HepG2 (cell line): ENCODE data around the gene USP34. TPM values are rescaled to one million over a fixed set of nuclear protein-coding genes. Genes with fewer than 3 reads are reported as not detected.

ENCODE experiments used
- ATAC-seq: fragments of 200-7000 bp; cut with Tn5 transposase; 3 replicates; pipeline ENCODE4 v1.9.1; 2020; ENCODE audit warnings: mild to moderate bottlenecking, moderate library complexity
- BruUV-seq: library from RNA; stranded (reverse); fragments of 400-500 nt; replicated peaks from 2 replicates; lab custom pipeline; 2021; lab: Mats Ljungman, UMichigan
- CTCF ChIA-PET: fragments of 300-600 bp; formaldehyde crosslinking; extraction: SDS; loops from one replicate; lab custom pipeline; 2021; ENCODE audit warnings: low total read pairs, inconsistent platforms, low intra/inter-chr PET ratio; lab: Yijun Ruan, JAX
- POLR2A ChIA-PET: fragments of 350-600 bp; sonication (Branson Sonifier 250); formaldehyde crosslinking; loops from one replicate; lab custom pipeline; 2020; ENCODE audit warnings: antibody characterized with exemption, inconsistent platforms; lab: Yijun Ruan, JAX
- DNase-seq: peaks from one replicate; pipeline ENCODE4 v3.0.0-alpha.2; 2015; ENCODE audit warnings: low spot score
- FAIRE-seq: peaks from 3 replicates; lab custom pipeline; 2011; peaks lifted over from hg19 to GRCh38; lab: Jason Lieb, UNC
- H2AFZ ChIP-seq: one replicate; pipeline ENCODE4 v1.6.1; 2011; ENCODE audit warnings: low read length, inconsistent platforms
- H3K27ac ChIP-seq: fragments of 300-600 bp; 3 replicates; pipeline ENCODE4 v1.8.0; 2011; ENCODE audit warnings: mixed run types, mild to moderate bottlenecking, mixed read lengths, low read length, inconsistent platforms; ENCODE audit not compliant: insufficient read depth; ENCODE audit errors: extremely low read length
- H3K27me3 ChIP-seq, 2 experiments: fragments of 200-600 bp in 1 of 2; 2 replicates in 1 of 2; 3 replicates in 1 of 2; pipeline versions ENCODE4 v1.6.0 to v1.8.0; 2011; ENCODE audit warnings: low read length in 2 of 2, mild to moderate bottlenecking in 2 of 2, moderate library complexity in 2 of 2, inconsistent platforms in 1 of 2; ENCODE audit not compliant: insufficient read depth in 2 of 2, control insufficient read depth in 1 of 2
- H3K36me3 ChIP-seq, 2 experiments: fragments of 200-600 bp in 1 of 2; replicated peaks in 1 of 2; 2 replicates in 1 of 2; 3 replicates in 1 of 2; pipeline versions ENCODE4 v1.5.1 to v1.8.0; 2011; ENCODE audit warnings: low read length in 2 of 2, inconsistent platforms in 1 of 2; ENCODE audit not compliant: insufficient read depth in 2 of 2, control insufficient read depth in 1 of 2
- H3K4me1 ChIP-seq: 2 replicates; pipeline ENCODE4 v1.5.1; 2012; ENCODE audit warnings: low read length, inconsistent platforms; ENCODE audit not compliant: insufficient read depth
- H3K4me2 ChIP-seq: 2 replicates; pipeline ENCODE4 v1.6.0; 2011; ENCODE audit warnings: low read depth, low read length, inconsistent platforms
- H3K4me3 ChIP-seq, 3 experiments: fragments of 200-600 bp in 1 of 3; sonication (generic), shearing (Covaris generic) in 1 of 3; replicated peaks in 1 of 3; 2 replicates each; pipeline ENCODE4 v1.5.1; 2011 to 2016; ENCODE audit warnings: low read length in 3 of 3, inconsistent platforms in 2 of 3, low read depth in 2 of 3, mild to moderate bottlenecking in 2 of 3, control low read depth in 1 of 3, mixed read lengths in 1 of 3; ENCODE audit not compliant: insufficient read depth in 1 of 3
- H3K79me2 ChIP-seq: one replicate; pipeline ENCODE4 v1.6.1; 2011; ENCODE audit warnings: low read length, inconsistent platforms; ENCODE audit not compliant: insufficient read depth
- H3K9ac ChIP-seq: 2 replicates; pipeline ENCODE4 v1.6.0; 2011; ENCODE audit warnings: mild to moderate bottlenecking, low read depth, low read length, inconsistent platforms; ENCODE audit not compliant: insufficient read depth
- H3K9me3 ChIP-seq: 2 replicates; pipeline ENCODE4 v1.5.1; 2012; ENCODE audit warnings: mild to moderate bottlenecking, low read length
- H4K20me1 ChIP-seq: 2 replicates; pipeline ENCODE4 v1.6.0; 2011; ENCODE audit warnings: inconsistent platforms, mild to moderate bottlenecking, low read length, moderate library complexity; ENCODE audit not compliant: insufficient read depth
- ZFP90 ChIP-seq: sonication (generic); formaldehyde crosslinking; IDR thresholded peaks from 2 replicates; pipeline ENCODE4 v1.8.0; 2022; ENCODE audit warnings: missing genetic modification reagents, mild to moderate bottlenecking, inconsistent platforms, borderline replicate concordance
- ZNF138 ChIP-seq: sonication (generic); formaldehyde crosslinking; IDR thresholded peaks from 2 replicates; pipeline ENCODE4 v1.5.0; 2020; ENCODE audit warnings: mild to moderate bottlenecking, low read depth, missing genetic modification reagents
- ZNF142 ChIP-seq: sonication (generic); formaldehyde crosslinking; IDR thresholded peaks from 2 replicates; pipeline ENCODE4 v1.4.0; 2020; ENCODE audit warnings: missing genetic modification reagents
- ZNF687 ChIP-seq: sonication (generic); formaldehyde crosslinking; IDR thresholded peaks from 2 replicates; pipeline ENCODE4 v1.5.1; 2020; ENCODE audit warnings: mild to moderate bottlenecking, missing genetic modification reagents, moderate library complexity
- ZNF703 ChIP-seq: sonication (generic); formaldehyde crosslinking; IDR thresholded peaks from 2 replicates; pipeline ENCODE4 v1.5.1; 2020; ENCODE audit warnings: missing genetic modification reagents, mild to moderate bottlenecking, moderate library complexity, borderline replicate concordance
- WGBS: methylation state at CpG from one replicate; pipeline ENCODE4 v1.1.6; 2017; ENCODE audit warnings: low lambda C conversion rate; 5-methylcytosine and 5-hydroxymethylcytosine counted together
- in situ Hi-C: cut with HindIII; loops from 2 replicates; pipeline ENCODE4 v1.10.0; 2017; ENCODE audit warnings: low pct_unique_long_range_greater_than_20kb; ENCODE audit not compliant: extremely low pct_ligation_motif_present
- intact Hi-C: fragments of 100-400 bp; cut with micrococcal nuclease; formaldehyde crosslinking; loops from one replicate; pipeline ENCODE4 v1.10.0; 2022; ENCODE audit not compliant: unreplicated experiment
- polyA plus RNA-seq, 8 experiments: library from polyadenylated mRNA; depleted of rRNA in 3 of 8; stranded (reverse) in 7 of 8; unstranded in 1 of 8; fragments of >200 nt; fragmentation: Illumina TruSeq in 4 of 8; extraction: Trizol in 4 of 8; gene quantifications; 2 replicates each; pipeline versions ENCODE4 v1.2.1 to v1.2.3, GENCODE V29; 2011 to 2016; ENCODE audit warnings: low read depth in 4 of 8, missing spikeins in 1 of 8, mixed read lengths in 1 of 8; ENCODE audit not compliant: insufficient read depth in 1 of 8
- total RNA-seq, 5 experiments: library from RNA; depleted of rRNA; stranded (reverse); fragments of >200 nt; fragmentation: Illumina TruSeq; extraction: Trizol; gene quantifications; 2 replicates each; pipeline ENCODE4 v1.2.3, GENCODE V29; 2016; ENCODE audit warnings: low read depth in 1 of 5

USP34 gene
- total and polyA plus RNA-seq, 2 of the 13 experiments (the other 11 are each of a cell fraction or from before 2014, with no cell fraction given) = 99.2 to 100 TPM

- no peak for TF ChIP-seq ZNF142 (CRISPR knock-in tag)
- TF ChIP-seq, all 625 proteins: peak for 0
These were observed 111.8 kb downstream of the USP34 start (continued) for GRCh38 chr2:61359058-61359457.

GRCh38 chr2:61357681-61358080, 113.2 kb downstream of the USP34 start:
- H4K20me1 ChIP-seq = 0 out of 2 replicates have a peak, but pooled peaks cover 5% of the 10 kb centered on the region
- H3K4me1 ChIP-seq = peaks cover 20% of the 10 kb centered on the region
- POLR2A ChIA-PET = no interaction called here
- H3K9ac ChIP-seq = no peak overlapping the region
- peaks cover 64% of the 10 kb centered on the region for H3K79me2 ChIP-seq
- H2AFZ ChIP-seq = no peak overlapping the region
- 94% methylated on average over 6 of the region's 6 CpGs for WGBS
- H3K27me3 ChIP-seq = no peaks in the 10 kb centered on the region
- H3K36me3 ChIP-seq = peaks cover 7 to 22% of the 10 kb centered on the region in 2 experiments; a peak in 3 of 5 replicates
- intact Hi-C loops = no loop called here
- DNase-seq (no peak), FAIRE-seq (no peak), ATAC-seq (no peak; the same call in 2 of the 3 replicates)
- H3K4me3 ChIP-seq = no peak overlapping the region
- no peak overlapping the region for H3K27ac ChIP-seq
- CTCF ChIA-PET = no interaction called here
- BruUV-seq = no TSS peak
- in situ Hi-C loops = no loop called here
- H3K9me3 ChIP-seq = no peaks in the 10 kb centered on the region; the same call in 1 of the 2 replicates
- no peak overlapping the region for H3K4me2 ChIP-seq
- TF ChIP-seq ZNF687 (no peak), ZNF138 (CRISPR knock-in tag) (no peak), ZNF703 (CRISPR knock-in tag) (no peak), ZFP90 (CRISPR knock-in tag) (no peak)
